ENCODE data around the gene ADCK2.

DNA sequence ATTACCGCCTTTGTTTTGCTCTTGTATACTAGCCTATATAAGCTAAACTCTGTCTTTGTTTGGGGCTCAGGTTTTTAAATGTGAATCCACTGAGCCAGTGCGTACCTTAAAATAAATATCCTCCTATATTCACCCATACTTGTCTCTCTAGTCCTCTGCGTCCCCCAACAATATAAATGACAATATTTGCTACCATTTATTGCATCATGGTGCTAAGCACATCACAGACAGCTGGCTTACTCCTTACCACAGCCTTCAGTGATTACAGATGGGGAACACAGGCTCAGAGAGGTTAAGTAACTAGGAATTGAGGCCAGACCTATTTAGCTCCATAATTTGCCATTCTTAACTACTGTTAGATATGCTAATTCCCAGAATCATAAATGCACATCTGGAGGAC is 3.4 kb upstream of the ADCK2 start:
- TF ChIP-seq NFXL1 (CRISPR knock-in tag; IDR thresholded peaks at IDR 0.05) (no peak), NFATC3 (IDR thresholded peaks at IDR 0.05) (no peak), BHLHE40 (IDR thresholded peaks at IDR 0.05; ENCODE audit: low read length) (no peak), EP300 (IDR thresholded peaks at IDR 0.05; ENCODE audit: low read length) (no peak), EZH2 (IDR thresholded peaks at IDR 0.05; ENCODE audit: borderline replicate concordance, low read depth, low read length) (no peak), POLR2AphosphoS5 (IDR thresholded peaks at IDR 0.05; ENCODE audit: control insufficient read depth, insufficient read depth, low read depth, low read length) (no peak), FOSL1 (tag; conservative IDR thresholded peaks at IDR 0.05) (no peak), POLR2H (tag; IDR thresholded peaks at IDR 0.05; ENCODE audit: low read depth) (no peak), ZNF551 (CRISPR knock-in tag; IDR thresholded peaks at IDR 0.05) (no peak), SIX5 (IDR thresholded peaks at IDR 0.05; ENCODE audit: borderline replicate concordance in 1 of 2, insufficient read depth in 1 of 2, low read depth in 1 of 2, low read length in 2 of 2) (no peak), PHF8 (IDR thresholded peaks at IDR 0.05; ENCODE audit: borderline replicate concordance, low read length) (no peak)
- TF ChIP-seq, protein P1, sequence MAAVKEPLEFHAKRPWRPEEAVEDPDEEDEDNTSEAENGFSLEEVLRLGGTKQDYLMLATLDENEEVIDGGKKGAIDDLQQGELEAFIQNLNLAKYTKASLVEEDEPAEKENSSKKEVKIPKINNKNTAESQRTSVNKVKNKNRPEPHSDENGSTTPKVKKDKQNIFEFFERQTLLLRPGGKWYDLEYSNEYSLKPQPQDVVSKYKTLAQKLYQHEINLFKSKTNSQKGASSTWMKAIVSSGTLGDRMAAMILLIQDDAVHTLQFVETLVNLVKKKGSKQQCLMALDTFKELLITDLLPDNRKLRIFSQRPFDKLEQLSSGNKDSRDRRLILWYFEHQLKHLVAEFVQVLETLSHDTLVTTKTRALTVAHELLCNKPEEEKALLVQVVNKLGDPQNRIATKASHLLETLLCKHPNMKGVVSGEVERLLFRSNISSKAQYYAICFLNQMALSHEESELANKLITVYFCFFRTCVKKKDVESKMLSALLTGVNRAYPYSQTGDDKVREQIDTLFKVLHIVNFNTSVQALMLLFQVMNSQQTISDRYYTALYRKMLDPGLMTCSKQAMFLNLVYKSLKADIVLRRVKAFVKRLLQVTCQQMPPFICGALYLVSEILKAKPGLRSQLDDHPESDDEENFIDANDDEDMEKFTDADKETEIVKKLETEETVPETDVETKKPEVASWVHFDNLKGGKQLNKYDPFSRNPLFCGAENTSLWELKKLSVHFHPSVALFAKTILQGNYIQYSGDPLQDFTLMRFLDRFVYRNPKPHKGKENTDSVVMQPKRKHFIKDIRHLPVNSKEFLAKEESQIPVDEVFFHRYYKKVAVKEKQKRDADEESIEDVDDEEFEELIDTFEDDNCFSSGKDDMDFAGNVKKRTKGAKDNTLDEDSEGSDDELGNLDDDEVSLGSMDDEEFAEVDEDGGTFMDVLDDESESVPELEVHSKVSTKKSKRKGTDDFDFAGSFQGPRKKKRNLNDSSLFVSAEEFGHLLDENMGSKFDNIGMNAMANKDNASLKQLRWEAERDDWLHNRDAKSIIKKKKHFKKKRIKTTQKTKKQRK (IDR thresholded peaks at IDR 0.05; ENCODE audit: borderline replicate concordance, low read depth, low read length) = no peak
- TF ChIP-seq, protein P2, sequence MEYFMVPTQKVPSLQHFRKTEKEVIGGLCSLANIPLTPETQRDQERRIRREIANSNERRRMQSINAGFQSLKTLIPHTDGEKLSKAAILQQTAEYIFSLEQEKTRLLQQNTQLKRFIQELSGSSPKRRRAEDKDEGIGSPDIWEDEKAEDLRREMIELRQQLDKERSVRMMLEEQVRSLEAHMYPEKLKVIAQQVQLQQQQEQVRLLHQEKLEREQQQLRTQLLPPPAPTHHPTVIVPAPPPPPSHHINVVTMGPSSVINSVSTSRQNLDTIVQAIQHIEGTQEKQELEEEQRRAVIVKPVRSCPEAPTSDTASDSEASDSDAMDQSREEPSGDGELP (CRISPR knock-in tag; IDR thresholded peaks at IDR 0.05; ENCODE audit: borderline replicate concordance) = no peak
- TF ChIP-seq, protein P3, sequence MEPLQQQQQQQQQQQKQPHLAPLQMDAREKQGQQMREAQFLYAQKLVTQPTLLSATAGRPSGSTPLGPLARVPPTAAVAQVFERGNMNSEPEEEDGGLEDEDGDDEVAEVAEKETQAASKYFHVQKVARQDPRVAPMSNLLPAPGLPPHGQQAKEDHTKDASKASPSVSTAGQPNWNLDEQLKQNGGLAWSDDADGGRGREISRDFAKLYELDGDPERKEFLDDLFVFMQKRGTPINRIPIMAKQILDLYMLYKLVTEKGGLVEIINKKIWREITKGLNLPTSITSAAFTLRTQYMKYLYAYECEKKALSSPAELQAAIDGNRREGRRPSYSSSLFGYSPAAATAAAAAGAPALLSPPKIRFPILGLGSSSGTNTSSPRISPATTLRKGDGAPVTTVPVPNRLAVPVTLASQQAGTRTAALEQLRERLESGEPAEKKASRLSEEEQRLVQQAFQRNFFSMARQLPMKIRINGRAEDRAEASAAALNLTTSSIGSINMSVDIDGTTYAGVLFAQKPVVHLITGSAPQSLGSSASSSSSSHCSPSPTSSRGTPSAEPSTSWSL (CRISPR knock-in tag; IDR thresholded peaks at IDR 0.05; ENCODE audit: borderline replicate concordance) = no peak
